Loucy (cell line): ENCODE results near the gene CCNH.

ENCODE experiments used
- H2AFZ ChIP-seq: fragments of 200-600 bp; sonication (generic); 2 replicates; pipeline ENCODE4 v1.6.0; 2016; ENCODE audit warnings: antibody characterized with exemption, mild to moderate bottlenecking, low read length, moderate library complexity
- H3F3A ChIP-seq: fragments of 200-600 bp; 2 replicates; pipeline ENCODE4 v1.6.0; 2016; ENCODE audit warnings: antibody characterized with exemption, low read depth, mild to moderate bottlenecking
- H3K27me3 ChIP-seq: fragments of 200-600 bp; sonication (generic); 2 replicates; pipeline ENCODE4 v1.6.1; 2014; ENCODE audit warnings: low read length, mild to moderate bottlenecking; ENCODE audit not compliant: insufficient read depth, poor library complexity, severe bottlenecking
- H3K36me3 ChIP-seq: fragments of 200-600 bp; sonication (generic); 2 replicates; pipeline ENCODE4 v1.6.1; 2016; ENCODE audit warnings: low read length; ENCODE audit not compliant: insufficient read depth
- H3K4me1 ChIP-seq: fragments of 200-600 bp; sonication (generic); 2 replicates; pipeline ENCODE4 v1.5.1; 2014; ENCODE audit warnings: low read length, mild to moderate bottlenecking; ENCODE audit not compliant: insufficient read depth, poor library complexity, severe bottlenecking
- H3K4me2 ChIP-seq: fragments of 200-600 bp; sonication (generic); 2 replicates; pipeline ENCODE4 v1.6.0; 2014; ENCODE audit warnings: antibody characterized with exemption, low read length, low read depth, mild to moderate bottlenecking; ENCODE audit not compliant: poor library complexity, severe bottlenecking
- H3K4me3 ChIP-seq: fragments of 200-600 bp; sonication (generic); 2 replicates; pipeline ENCODE4 v1.5.1; 2014; ENCODE audit warnings: low read length, mild to moderate bottlenecking, mixed read lengths; ENCODE audit not compliant: poor library complexity, severe bottlenecking
- H3K79me2 ChIP-seq: fragments of 200-600 bp; sonication (generic); 2 replicates; pipeline ENCODE4 v1.6.1; 2014; ENCODE audit warnings: low read length; ENCODE audit not compliant: insufficient read depth
- H3K9ac ChIP-seq: fragments of 200-600 bp; sonication (generic); 2 replicates; pipeline ENCODE4 v1.6.0; 2014; ENCODE audit warnings: mild to moderate bottlenecking, low read depth, low read length, moderate library complexity; ENCODE audit not compliant: poor library complexity, severe bottlenecking
- H3K9me2 ChIP-seq: fragments of 200-600 bp; sonication (generic); replicated peaks from 2 replicates; pipeline ENCODE4 v1.6.1; 2016; ENCODE audit warnings: low read depth, low read length, mixed read lengths
- H3K9me3 ChIP-seq: fragments of 200-600 bp; sonication (generic); 2 replicates; pipeline ENCODE4 v1.6.1; 2014; ENCODE audit warnings: mild to moderate bottlenecking, antibody characterized with exemption, low read length, low read depth; ENCODE audit not compliant: insufficient read depth
- H4K20me1 ChIP-seq: fragments of 200-600 bp; sonication (generic); 2 replicates; pipeline ENCODE4 v1.6.0; 2014; ENCODE audit warnings: antibody characterized with exemption, low read length, mild to moderate bottlenecking; ENCODE audit not compliant: insufficient read depth, poor library complexity, severe bottlenecking
- EZH2phosphoT487 ChIP-seq: fragments of 200-600 bp; IDR thresholded peaks from 2 replicates; pipeline ENCODE4 v1.6.1; 2018; ENCODE audit warnings: antibody characterized with exemption, mild to moderate bottlenecking, moderate library complexity, borderline replicate concordance
- TF ChIP-seq, protein P1 (sequence below): fragments of 200-600 bp; sonication (generic); conservative IDR thresholded peaks from 2 replicates; pipeline ENCODE4 v1.5.1; 2014; ENCODE audit warnings: mild to moderate bottlenecking, antibody characterized with exemption, low read length

Gene CCNH

GRCh38 chr5:87392170-87392569 is 20.6 kb downstream of the CCNH start:
- no peaks in the 10 kb centered on the region for H3K9me2 ChIP-seq
- peaks cover 3% of the 10 kb centered on the region for H4K20me1 ChIP-seq
- H3F3A ChIP-seq = no peaks in the 10 kb centered on the region
- H2AFZ ChIP-seq = no peak overlapping the region
- no peak for TF ChIP-seq EZH2phosphoT487
- TF ChIP-seq, protein P1, sequence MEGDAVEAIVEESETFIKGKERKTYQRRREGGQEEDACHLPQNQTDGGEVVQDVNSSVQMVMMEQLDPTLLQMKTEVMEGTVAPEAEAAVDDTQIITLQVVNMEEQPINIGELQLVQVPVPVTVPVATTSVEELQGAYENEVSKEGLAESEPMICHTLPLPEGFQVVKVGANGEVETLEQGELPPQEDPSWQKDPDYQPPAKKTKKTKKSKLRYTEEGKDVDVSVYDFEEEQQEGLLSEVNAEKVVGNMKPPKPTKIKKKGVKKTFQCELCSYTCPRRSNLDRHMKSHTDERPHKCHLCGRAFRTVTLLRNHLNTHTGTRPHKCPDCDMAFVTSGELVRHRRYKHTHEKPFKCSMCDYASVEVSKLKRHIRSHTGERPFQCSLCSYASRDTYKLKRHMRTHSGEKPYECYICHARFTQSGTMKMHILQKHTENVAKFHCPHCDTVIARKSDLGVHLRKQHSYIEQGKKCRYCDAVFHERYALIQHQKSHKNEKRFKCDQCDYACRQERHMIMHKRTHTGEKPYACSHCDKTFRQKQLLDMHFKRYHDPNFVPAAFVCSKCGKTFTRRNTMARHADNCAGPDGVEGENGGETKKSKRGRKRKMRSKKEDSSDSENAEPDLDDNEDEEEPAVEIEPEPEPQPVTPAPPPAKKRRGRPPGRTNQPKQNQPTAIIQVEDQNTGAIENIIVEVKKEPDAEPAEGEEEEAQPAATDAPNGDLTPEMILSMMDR = no peak
- no peak overlapping the region for H3K9ac ChIP-seq
- no peaks in the 10 kb centered on the region for H3K27me3 ChIP-seq
- no peaks in the 10 kb centered on the region for H3K4me1 ChIP-seq
- H3K9me3 ChIP-seq = no peaks in the 10 kb centered on the region
- no peak overlapping the region for H3K4me3 ChIP-seq
- peaks cover 3% of the 10 kb centered on the region for H3K79me2 ChIP-seq
- H3K4me2 ChIP-seq = no peak overlapping the region
- H3K36me3 ChIP-seq = peaks cover 94% of the 10 kb centered on the region

- Histone ChIP-seq H3K79me2 (peaks cover 3% of the 10 kb centered on the region), H4K20me1 (peaks cover 3% of the 10 kb centered on the region), H3K36me3 (peaks cover 97% of the 10 kb centered on the region), H3F3A (no peaks in the 10 kb centered on the region), H3K4me2 (no peak overlapping the region), H3K9me3 (no peaks in the 10 kb centered on the region), H3K9me2 (no peaks in the 10 kb centered on the region), H3K4me1 (no peaks in the 10 kb centered on the region), H2AFZ (no peak overlapping the region), H3K27me3 (no peaks in the 10 kb centered on the region), H3K9ac (no peak overlapping the region), H3K4me3 (no peak overlapping the region)
- TF ChIP-seq EZH2phosphoT487 = no peak
- TF ChIP-seq, protein P1 = no peak
Measured at GRCh38 chr5:87390576-87391199, 22.0 kb downstream of the CCNH start.

DNA sequence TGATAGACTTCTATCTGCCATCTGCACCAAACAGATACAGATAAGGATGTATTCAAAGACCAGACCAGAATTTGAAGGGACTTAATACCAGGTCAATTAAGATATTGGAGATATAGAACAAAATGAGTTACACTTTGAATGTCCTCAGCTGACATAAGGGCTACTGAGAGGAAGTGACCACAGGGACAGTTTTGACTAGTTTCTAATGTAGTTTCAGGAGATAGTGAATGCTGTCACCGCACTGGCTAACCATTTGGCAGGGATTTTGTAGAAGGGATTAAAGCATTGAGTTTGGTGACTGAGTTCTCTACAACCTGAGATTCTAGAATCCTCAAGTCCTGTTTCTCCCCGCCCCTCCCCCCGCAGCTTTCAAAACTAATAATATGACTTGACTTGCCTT is 22.7 kb downstream of the CCNH start:
- Histone ChIP-seq H3K9me2 (no peaks in the 10 kb centered on the region), H4K20me1 (peaks cover 2% of the 10 kb centered on the region), H3K9ac (no peak overlapping the region), H3K36me3 (peaks cover 97% of the 10 kb centered on the region), H3K4me1 (no peaks in the 10 kb centered on the region), H3K9me3 (no peaks in the 10 kb centered on the region), H3K79me2 (no peaks in the 10 kb centered on the region; the same call in 1 of the 2 replicates), H3K4me3 (no peak overlapping the region), H3K27me3 (no peaks in the 10 kb centered on the region), H3K4me2 (no peak overlapping the region), H2AFZ (no peak overlapping the region), H3F3A (no peaks in the 10 kb centered on the region)
- no peak for TF ChIP-seq EZH2phosphoT487
- TF ChIP-seq, protein P1 = no peak
